GM18508 (cell line): Measurements from ENCODE around the gene KRT82.

Experiments used
- ATAC-seq: cut with Tn5 transposase; IDR thresholded peaks from one replicate; pipeline ENCODE4 v1.9.1; 2021; ENCODE audit warnings: moderate number of reproducible peaks; ENCODE audit not compliant: insufficient read depth, unreplicated experiment

Gene KRT82

DNA sequence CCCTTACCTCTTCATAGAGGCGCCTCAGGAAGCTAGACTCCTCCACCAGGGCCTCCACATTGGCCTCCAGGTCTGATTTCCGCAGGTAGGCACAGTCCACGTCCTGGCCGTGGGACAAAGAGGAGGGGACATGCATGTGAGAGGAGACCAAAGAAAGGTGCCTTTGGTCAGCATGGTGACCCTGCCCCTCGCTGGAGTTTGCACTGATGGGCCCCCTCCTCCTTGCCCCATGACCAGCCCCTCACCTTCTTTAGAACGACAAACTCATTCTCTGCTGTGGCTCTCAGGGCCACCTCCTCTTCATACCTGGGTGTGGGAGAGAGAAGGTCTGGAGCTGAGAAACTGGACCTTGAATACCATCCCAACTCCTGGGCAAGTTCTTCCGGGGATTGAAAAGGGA lies 42.1 kb downstream of the KRT82 start:
- no peak for ATAC-seq

DNA sequence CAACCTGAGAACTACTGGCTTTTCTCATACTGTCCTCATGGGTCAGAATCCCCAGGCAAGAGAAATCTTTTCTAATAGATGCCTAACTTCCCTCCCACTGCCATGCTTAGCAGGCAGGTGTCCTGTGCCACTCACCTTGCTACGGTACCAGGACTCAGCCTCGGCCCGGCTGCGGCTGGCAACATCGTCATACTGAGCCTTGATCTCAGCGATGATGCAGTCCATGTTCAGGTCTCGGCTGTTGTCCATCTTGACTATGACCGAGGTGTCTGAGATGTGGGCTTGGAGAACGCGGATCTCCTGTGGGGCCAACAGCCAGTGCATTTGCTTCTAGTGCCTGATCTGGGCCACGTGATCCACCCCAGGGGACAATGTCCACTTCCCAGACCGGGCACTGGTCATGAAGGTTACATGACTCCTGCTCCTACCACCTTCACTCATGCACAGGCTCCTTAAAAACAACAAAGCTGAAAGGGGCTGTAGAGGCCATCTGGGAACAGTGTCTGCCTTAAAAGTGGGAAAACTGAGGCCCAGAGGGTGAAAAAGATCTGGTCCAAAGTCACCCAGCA lies 42.9 kb downstream of the KRT82 start:
- ATAC-seq: no peak

DNA sequence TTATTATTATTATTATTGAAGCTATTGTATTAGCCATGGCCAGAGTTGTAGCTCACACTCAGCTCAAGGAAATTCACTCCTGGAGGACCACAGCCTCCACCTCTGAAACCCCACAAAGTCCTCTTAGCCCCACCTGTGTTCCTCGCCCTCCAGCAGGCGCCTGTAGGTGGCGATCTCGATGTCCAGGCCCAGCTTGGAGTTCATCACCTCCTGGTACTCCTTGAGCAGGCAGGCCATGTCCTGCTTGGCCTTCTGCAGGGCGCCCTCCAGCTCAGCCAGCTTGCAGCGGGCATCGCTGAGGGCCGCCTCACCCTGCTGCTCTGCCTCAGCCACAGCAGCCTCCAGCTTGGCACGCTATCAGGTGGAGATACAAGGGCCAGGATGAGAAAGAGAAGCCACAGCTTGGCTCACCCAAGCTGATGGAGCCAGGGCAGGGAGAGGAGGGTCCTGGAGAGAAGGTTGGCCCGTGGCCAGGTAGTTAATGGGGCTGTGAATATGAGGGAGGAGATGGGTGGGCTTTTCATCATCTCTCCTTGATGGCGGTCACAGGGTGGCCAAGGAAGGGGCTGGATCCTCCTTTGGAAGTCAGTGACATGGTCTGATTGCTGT lies 43.9 kb downstream of the KRT82 start:
- ATAC-seq: no peak

DNA sequence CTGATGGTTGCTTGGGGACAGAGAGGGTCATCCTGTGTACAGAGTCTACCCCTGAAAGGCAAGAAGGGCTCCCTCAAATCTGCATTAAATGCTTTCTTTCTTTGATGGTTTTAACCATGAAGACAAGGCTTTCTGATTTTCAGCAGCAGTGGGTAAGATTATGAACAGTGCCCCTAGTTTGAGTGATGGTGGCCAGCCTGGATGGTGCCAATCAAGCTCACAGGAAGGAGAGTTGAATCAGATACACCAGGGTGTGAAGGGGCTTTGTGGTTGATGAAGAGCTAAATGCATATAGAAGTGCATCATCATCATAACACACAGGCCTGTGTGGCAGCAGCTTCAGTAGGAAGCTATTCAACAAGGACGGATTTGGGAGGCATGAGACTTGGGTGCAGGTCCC lies 44.6 kb downstream of the KRT82 start:
- ATAC-seq: no peak

DNA sequence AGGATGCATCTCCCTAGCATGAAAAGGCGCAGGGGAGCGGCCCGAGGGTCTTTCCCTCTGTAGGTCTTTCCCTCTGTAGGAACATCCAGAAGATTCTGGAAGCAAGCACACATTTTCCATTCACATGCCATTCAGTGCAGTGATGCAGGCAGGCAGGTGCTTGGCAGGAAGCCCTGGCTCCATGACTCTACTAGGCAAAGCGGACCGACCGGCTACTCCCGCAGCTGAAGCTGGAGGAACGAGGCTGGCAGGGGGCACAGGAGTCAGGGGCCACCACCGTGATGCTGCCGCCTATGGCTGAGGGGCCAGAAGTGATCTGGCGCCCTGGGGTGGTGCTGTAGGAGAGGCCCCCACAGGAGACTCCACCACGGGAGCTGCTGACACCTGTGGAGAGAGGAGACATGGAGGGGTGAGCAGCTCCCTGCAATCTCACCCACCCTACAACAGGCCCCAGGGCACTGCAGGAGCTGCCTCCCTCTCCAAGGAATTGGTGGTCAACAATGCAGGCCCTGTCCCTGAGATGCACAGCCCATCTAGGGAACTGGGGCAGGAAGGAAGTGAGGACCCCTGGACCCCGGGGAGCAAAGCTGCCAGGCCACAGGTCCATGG lies 45.4 kb downstream of the KRT82 start:
- no peak for ATAC-seq

DNA sequence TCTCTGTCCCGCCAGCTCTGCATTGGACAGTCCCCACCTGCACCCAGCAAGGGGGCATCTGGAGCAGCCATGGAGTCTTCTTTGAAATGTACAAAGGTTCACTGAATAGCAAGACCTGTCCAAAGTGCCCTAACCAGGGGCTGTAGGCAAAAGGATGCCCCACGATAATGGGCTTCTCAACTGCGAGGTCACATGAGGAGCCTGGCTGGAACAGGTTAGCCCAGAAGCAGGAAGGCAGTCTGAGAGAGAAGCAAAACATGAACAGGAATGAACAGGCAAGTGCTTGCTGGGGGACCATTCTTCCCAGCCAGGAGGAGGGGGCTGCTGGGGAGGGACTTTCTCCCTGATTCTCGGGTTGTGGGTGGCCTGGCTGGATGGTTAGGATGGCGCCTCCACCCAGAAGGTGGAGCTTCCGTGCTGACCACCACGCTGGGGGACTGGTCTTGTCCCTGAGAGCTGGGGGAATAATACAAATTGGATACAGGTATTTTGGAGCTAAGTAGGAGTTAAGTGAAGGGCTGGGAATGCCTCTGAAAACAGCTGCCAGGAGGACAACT lies 46.0 kb downstream of the KRT82 start:
- no peak for ATAC-seq

DNA sequence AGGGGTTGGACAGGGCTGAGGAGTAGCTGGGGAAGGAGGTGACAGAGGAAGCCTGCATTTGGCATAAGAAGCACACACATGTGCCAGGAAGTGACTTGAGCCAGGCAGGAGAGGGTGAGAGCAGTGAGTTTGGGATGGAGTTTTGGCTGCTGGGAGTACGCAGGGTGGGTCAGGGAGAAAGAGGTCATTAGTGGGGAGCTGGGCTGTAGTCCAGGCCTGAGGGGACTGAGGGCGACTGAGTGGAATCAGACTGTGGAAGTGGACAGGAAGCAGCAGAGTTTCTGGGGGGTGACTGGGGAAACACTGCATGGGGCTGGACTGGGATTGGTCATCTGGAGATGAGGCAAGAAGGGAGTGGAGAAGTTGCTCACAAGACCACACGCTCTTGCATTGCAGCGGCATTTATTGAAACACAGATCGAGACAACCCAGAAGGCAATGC lies 46.5 kb downstream of the KRT82 start:
- ATAC-seq: no peak

DNA sequence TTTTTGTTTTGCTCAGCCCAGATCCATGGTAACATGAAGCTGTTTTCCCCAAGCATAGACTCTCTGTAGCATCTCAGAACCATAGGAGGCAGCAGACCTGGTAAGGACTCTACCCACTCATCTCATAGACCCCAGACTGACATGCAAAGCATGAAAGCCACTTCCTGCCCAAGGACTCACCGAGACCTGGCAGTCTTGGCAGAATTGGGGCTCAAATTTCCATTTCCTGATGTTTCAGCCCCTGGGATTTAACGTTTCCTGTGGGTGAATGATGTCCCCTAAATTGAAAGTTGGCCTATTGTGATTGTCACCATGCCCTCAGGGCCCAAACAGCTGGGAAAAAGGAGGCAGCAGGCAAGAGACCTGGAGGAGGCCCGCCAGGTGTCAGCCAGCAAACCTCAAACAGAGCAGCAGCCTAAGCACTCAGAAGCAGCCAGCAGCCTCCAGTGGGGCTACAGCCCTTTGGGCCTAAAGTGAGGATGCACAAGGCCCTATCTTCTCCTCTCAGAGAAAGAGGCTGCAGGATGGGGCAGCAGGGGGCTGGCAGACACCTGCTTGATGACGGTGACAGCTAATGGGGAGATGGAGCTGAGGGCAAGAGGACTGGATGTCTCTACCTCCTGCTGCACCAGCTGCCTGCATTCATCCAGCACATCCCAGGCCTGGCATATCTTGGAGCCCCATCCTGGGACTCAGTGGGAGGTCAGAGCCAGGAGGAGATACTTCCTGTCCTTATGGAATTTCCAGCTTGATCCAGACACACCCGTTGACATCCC lies 47.4 kb downstream of the KRT82 start:
- ATAC-seq: peak; percentile 90

DNA sequence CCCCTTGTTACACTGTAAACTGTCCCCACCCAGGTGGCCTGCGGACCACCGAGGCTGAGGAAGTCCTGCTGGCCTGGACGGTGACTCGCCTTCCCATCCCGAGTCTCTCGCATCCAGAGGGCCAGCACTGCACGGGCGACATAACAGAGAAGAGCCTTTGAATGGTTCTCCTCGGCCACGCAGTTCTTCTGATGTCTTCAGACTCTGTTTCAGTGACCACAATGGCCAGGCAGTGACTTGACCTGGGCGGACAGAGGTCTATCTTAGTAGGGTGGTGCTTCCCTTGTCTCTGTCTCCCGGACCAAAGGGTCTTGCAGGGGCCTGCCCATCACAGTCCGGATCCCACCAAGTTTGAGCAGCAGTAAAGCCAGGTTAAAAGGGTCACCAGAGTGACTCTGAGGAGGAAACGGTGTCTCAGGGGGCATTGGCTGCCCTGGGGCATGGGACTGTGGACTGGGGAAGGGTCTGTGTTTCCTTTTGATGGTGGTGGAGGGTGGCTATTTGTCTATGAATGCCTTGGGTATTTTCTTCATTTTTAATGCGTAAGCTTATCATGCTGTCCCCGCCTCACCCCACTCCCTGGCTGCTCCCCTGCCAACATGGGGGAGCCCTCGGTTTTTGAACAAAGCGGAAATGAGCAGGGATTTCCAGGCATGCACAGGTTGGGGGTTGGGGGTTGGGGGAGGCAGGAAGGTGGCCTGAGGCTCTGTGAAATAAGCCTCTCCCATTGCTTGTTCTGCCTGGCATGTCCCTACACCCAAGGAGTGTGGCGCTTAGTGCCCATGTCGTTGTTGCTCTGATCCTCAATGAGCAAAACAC lies 49.2 kb downstream of the KRT82 start:
- ATAC-seq: no peak

DNA sequence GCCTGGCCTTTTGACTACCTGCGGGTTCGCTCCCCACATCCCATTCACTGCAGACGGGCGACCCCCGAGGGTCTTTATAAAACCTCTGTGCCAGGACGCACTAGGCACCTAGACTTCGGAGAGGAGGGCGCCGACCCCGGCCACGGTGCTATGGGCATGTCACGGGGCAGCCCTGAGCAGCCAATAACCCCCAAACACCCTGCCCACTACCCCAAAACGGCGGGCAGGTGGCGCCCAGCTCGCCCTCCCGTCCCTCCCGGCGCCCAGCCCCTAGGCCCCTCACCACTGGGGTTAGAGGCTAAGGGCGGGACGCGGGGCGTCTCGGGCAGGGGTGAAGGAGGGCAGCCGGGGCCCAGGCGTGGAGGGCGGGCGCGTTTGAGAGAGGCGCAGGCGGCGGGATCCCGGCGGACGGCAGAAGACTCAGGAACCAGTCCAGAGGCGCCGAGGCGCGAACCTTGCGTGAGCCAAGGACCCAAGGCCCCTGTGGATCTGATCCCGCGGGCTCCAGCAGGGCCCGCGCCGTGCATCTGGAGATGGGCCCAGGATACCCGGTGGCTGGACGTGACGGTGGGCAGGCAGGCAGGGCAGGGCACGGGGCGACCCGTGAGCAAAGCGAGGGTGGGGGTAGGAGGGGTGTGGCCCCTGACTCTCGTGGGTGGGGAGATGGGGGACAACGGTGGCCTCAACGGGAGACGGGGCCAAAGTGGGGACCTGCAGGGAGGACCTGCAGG lies 49.9 kb downstream of the KRT82 start:
- no peak for ATAC-seq

DNA sequence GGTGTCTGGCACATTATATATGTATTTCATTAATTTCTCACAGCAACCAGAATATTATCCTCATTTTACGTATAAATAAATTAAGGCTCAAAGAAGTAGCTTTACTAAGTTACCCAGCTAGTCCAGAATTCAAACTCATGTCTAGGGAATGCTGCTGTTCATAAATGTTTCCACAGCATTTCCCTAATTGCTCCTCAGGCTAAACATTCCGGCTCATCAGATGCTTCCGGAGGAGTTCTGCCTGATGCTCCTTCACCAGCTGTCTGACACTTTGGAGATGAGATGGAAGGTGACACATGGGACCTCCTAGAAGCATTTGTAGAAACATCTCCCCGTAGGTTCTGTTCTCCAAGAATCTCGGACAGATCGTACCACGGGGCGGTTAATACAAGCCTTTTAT lies 51.0 kb downstream of the KRT82 start:
- ATAC-seq: no peak

DNA sequence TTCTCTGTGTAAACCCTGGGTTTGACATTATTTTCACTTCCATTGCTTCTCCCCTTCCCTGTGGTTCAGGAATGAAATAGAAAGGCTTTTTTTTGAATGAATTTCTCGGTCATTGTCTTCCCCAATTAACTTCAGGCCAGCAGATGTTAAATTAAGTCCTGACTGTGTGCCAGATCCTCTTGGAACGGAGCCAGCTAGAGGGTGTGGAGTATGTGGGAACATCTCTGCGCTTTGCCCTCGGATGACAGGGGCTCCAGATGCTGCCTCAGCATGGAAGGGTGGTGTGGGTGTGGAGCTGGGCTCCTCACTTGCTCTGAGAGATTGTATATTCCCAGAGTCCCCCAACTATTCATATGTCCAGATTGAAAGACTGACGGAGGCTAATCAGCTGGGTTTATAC lies 51.9 kb downstream of the KRT82 start:
- ATAC-seq: no peak

DNA sequence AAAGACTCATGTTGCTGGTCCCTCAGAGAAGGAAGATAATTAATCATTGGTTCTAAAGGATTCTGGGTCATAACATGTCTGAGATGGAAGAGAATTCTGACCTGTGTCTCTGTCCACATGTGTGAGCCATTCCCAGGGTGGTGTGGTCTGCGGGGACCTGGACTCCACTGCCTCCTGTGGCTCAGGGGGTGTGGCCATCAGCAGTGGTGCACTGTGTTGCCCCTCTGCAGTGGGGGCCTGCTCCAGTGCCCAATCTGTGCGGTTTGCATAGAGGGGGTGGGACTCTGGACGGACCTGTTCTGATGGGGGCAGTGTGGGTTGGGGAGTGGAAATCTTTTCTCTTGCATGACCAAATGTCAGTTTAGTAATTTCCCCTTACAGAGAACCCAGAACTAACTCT lies 52.4 kb downstream of the KRT82 start:
- no peak for ATAC-seq

DNA sequence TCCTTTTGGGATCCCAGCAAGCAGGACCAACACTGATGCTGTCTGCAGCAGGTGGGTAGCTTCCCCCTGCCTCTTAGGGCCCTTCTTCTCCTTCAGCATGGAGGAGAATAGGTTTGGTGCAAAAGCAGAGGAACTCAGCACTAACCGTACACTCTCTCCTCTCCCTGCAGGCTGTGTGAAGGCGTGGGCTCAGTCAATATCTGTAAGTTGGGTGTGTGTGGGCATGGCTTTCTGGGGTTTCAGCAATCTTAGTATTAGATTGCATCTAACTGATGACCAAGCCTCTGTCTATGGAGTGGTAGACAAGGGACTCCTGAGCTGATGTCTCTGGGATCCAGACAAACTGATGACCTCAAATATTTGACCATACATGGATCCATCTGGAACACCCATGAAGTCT lies 53.2 kb downstream of the KRT82 start:
- ATAC-seq: no peak

DNA sequence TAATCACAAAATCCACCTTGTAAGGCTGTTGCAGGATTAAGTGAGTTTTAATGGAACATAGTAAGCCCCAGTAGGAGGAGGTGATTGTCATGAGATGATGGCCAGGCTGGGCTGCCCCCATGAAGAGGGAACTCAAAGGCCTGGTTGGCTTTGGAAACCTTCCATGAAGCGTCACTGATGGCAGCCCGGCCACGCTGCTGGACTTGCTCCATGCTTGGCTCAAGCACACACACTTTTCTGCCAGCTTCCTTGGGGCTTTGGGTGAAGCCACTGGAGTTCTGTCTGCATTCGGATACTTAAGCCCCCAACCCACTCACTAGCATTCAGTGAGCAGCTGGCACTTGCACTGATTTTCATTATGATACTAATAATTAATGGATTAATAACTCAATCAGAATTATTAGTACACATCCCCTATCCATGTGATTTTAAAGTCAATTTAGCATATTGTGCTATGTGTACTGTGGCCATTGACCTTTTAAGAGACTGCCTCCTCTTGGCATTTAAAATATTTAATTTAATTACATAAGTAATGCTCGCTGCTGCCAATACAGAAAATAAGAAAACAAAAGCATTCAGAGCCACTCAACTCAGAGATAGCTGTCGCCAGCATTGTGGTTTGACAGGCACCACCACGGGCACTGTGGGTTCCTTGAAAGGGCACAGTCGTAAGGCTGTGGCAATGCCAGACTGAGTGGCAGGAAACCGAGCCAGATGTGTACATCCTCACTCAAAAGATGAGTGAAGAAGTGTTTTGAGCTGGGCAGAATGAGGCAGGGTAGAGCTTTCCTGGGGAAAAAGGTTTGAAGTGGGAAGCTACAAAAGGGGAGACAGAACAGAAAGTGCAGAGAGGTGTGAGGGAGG lies 54.7 kb downstream of the KRT82 start:
- ATAC-seq: no peak

DNA sequence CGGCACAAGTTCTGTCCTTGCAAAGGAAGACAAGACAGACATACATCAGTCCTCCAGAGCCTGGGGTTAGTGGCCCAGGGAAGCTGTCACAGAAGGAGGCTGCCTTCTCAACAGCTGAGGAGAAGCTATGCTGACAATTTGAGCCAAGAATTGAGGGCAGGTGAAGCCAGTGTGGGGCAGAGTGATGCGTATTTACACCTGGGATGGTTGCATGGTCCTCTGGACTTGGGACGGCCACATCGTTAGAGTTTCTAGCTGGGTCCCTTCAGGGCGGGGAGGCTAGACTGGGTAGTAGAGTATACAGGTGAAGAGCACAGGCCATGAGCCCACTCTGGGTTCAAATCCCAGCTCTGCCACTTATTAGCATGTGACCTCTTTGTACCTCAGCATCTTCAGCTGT lies 55.3 kb downstream of the KRT82 start:
- ATAC-seq: no peak

DNA sequence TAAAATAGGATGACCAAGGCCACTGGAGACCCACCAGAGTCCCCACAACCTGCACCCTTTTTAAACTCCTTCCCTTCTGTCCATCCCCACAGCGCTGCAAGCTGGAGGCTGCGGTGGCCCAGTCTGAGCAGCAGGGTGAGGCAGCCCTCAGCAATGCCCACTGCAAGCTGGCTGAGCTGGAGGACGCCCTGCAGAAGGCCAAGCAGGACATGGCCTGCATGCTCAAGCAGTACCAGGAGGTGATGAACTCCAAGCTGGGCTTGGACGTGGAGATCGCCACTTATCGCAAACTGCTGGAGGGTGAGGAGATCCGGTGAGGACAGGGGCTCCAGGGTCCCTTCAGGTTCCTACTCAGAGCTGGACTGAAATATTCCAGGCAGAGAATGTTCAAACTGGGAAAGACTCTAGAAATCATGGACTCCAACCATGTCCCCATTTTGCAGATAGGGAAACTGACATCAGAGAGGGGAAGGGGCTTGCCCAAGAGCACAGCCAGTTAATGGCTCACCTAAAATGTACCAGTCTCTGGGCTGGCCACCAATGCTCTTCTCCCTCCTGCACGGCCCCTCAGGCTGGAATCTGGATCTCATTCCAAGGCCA lies 56.0 kb downstream of the KRT82 start:
- ATAC-seq: no peak

DNA sequence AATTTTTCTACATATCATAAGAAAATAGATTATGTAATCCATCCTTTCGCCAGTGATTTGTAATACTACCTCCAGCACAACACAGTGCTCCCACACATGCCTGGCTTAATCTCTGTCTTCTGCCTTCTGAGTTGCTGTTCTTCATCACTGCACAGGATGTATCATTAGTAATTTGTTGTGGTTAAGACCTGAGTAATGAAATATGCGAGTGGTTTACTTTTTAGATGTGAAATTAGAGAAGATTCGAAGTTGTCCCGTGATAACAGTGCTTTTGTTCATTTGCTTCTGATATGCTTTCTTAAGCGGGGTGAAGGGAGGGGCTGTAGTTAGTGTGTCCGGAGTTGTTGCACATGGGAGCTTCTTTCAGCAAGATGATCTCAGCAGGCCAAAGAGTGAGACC lies 56.9 kb downstream of the KRT82 start:
- no peak for ATAC-seq
